Activated CD8-positive, alpha-beta memory T cell treated with anti-CD3 and anti-CD28 coated beads, Interleukin-2, amount 50 U/mL, for 4 hours (primary cell): ENCODE data around the gene BAIAP2.
"Not testable (repeated sequence)": the region's sequence is repeated elsewhere in the genome, so short reads cannot be mapped to it uniquely, and the experiment has no call there.

ENCODE experiments used
- DNase-seq: peaks from one replicate; pipeline ENCODE4 v3.0.0-alpha.2; 2020

BAIAP2 gene

DNA sequence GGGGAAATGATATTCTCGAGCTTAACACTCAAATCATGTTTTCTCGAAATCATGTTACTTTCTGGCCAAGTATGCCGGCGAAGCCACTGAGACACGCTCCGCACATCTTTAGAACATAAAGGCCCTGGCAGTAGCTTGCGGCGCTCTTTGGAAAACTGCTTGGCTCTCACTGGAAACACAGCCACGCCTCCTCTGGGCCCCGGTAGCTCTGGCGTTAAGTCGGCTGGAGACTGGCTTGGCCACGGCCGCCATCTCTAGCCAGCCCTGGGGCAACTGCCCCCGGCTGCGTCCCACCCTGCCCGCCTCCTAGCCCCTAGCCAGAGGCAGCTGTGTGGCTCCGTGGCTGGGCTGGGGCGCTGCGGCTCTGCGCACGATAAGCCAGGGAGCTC, 9.2 kb upstream of the BAIAP2 start:
- no peak for DNase-seq

DNA sequence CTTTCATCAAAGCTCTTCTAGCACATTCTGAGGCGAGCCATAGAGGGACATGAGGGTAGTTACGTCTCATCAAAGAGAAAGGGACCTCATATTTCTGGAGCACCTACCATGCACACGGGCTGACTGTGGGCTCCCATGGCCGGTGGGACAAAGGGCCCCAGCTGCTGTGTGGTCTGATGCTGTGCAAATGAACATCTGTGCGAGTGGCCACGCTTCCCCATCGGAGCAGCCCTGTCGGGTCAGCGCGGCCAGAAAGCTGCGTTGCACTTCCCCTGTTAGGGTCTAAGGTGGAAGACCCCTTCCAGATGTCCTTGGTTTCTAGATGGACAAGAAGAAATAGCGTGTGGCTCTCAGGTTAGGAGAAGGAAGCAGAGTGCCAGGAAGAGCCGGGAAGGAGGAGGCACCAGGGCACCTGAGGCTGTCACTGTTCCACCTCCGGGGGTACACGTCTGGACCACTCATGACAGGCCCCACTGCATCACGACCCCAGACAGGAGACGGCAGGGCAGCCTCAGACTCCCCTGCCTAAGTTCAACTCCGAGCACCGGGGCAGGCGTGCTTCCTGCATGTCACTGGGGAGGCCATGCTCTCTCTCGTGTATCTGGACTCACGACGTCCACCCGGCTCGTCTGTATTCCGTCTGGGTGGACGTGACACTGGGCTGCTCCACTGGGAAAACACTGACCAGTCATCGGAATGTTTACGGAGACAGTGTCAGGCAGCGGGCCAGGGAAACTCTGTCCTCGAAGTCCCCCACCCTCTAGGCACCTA, 8.5 kb upstream of the BAIAP2 start:
- DNase-seq, result no peak

DNA sequence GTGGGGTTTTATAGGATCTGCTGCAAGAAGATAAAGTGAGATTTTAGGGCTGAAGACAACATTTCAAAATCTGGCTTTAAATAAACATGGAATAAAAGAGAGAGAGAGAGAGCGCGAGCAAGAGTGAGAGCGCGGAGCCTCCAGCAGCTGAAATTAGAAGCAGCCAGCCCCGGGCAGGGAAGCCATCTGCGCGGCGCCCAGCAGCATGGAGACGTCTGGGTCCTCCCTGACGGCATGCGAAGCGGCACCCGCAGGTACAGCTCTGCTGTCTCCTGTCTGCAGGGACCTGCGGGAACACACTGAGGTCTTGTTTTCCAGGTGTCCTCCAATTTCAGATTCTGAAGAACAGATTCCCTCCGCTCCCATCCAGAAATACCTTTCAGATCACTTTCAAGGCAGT, 7.9 kb upstream of the BAIAP2 start:
- no peak for DNase-seq

DNA sequence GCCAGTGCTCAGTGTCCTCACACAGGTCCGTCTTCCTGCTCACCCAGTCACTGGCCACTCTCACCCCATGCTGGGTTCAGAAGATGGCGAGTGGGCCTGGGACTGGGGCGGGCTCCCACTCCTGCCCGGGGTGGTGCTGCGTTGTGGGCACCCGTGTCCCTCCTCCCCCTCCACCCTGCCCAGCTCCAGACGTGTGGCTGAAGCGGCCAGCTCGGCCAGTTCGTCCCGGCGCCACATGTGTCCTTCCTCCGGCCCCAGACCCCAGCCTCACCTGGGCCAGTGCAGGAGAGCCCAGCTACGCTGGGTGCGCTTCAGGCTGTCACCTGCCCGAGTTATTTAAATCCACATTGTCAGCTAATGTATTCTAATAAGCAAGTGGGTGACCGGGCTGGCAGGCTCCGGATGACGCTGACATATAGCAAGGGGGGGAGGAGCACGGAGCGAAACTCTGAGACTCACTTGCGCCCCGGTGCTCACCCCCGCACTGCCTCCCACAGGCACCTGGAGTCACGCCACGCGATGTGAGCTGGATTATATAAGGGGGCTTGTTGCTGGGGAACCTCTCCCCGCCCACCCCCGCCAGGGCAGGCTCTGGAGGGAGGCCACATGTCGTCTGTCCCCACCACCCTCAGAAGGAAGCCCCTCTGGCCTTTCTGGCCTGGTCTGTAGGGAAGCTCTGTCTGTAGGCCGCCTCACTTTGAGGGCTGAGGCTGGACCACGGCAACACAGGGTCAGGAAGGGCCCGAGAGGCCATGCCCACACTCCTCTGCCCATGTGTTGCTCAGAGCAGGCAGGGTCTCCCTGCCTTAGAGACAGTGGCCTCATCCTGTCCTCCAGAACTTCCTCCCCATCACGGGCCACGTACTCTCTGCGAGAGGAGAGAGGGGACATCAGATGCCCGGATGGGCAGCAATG, 7.1 kb upstream of the BAIAP2 start:
- peak; percentile 56 for DNase-seq

DNA sequence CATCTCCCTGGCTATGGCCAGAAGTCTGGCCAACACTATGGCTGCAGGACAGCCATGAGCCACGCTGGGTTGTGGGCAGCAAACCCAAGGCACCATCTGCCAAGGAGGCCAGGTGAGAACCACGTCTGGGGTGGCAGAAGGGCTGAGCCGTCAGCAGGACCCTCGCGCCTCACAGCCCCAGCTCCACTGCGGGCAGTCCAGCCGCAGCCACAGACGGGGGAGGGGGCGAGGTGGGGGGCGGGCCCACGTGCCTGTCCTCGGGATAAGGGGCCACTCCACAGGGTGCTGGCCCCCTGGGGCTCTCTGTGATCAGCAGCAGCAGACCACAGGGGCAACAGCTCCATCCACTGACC, 6.5 kb upstream of the BAIAP2 start:
- no peak for DNase-seq

DNA sequence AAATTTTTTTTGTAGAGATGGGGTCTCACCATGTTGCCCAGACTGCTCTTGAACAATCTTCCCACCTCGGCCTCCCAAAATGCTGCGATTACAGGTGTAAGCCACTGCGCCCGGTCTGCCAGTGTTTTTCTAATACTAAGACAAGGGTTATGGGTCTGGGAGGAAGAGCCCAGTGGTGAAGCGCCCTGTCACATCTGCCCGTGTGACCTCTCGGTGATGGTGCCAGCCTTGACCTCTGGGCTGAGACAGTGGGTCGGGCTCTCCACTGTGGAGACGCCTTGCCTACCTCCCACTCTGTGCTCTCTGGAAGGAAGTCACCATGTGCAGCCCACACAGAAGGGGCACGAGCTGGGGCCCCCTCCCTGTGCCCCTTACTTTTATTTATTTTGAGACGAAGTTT, 5.1 kb upstream of the BAIAP2 start:
- DNase-seq, result no peak

DNA sequence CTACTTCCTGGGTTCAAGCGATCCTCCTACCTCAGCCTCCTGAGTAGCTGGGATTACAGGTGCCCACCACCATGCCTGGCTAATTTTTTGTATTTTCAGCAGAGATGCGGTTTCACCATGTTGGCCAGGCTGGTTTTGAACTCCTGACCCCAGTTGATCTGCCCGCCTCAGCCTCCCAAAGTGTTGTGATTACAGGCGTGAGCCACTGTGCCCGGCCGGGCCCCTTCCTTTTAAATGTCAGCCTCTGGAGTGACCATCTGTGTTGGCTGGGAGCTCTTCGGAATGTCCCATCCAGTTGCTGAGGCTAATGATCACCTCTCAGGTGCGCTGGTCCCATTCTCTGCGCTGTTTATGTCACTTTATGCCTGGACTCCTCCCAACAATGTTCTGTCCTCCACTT, 4.6 kb upstream of the BAIAP2 start:
- DNase-seq, result not testable (repeated sequence)

DNA sequence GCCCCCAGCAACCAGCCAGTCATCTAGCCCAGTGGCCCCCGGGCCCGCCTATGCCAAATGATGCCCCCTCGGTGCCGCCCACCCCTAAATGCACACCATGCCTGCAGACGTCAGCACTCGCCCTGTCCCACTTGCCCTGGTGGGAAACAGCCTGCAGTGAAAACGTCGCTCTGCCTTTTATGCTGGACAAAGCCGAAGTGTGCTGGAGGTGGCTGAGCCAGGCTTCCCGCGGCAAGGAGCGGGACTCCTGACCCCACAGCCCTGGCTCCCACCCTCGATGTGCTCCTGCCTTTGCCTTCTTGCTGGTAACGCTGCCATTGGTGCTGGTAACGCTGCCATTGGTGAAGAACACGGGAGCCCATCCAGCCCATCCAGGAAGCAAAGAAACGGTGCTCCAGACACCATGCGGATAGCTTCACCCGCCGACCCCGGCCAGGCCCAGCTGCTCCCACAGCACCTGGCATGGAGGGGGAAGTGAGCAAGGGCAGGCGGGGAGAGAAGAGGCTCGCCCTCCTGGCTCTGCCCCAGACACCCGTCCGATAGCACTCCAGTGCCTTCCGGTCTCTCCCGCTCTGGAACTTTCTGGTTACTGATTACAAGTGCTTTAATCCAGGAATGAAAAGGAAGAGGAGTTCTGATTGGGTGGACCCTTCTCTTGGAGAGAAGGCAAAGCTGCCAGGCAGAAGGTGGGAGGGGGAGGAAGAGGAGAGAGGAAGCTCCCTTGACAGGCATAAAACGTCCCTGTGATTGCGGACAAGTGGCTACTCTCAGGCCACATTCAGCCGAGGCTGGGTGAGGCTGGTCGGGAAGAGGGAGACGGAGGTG, 4.0 kb upstream of the BAIAP2 start:
- DNase-seq, result no peak

DNA sequence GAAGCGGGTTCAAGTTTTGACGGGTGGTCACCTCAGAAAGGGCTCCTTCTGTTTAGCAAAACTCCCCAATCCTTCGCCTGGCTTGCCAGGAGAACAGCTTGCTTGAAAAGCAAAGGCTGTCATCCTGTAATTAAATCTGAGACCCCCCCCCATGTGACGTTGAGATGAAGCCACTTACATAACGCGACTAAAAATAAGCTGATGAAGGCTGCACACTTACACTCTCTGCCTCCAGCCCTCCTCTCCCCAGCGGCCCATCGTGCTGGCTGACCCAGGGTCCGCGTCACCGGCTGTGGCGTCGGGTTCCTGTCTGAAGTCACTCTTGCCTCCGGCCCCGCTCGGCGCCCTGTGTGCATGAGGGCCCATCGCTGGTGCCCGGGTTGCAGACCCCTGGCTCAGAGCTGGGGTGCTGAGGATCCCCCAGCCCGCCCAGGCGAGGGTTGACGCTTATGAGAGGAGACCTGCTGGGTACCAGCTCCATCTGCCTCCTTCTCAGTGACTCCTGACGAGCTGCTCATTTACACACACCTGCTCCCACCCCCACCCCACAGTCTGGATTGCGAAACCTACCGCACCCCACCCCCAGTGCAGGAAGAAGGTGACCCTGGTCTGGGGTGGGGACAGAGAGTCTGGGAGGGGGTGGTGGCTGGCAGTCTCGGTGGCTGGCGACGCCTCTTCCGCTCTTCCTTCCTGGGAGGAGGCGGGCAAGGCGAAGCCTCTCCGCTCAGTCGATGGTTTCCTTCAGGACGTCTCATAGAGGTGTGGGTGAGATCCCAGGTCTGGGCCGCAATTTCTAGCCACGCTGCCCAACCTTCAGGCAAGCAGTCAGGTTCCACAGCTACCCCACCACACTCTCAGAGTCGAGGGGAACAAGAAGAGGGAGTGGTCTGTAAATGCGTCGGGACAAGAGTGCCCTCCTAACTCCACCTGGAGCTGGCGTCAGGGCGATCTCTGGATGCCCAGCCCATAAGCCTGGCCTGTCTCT, 3.1 kb upstream of the BAIAP2 start:
- DNase-seq, result no peak

DNA sequence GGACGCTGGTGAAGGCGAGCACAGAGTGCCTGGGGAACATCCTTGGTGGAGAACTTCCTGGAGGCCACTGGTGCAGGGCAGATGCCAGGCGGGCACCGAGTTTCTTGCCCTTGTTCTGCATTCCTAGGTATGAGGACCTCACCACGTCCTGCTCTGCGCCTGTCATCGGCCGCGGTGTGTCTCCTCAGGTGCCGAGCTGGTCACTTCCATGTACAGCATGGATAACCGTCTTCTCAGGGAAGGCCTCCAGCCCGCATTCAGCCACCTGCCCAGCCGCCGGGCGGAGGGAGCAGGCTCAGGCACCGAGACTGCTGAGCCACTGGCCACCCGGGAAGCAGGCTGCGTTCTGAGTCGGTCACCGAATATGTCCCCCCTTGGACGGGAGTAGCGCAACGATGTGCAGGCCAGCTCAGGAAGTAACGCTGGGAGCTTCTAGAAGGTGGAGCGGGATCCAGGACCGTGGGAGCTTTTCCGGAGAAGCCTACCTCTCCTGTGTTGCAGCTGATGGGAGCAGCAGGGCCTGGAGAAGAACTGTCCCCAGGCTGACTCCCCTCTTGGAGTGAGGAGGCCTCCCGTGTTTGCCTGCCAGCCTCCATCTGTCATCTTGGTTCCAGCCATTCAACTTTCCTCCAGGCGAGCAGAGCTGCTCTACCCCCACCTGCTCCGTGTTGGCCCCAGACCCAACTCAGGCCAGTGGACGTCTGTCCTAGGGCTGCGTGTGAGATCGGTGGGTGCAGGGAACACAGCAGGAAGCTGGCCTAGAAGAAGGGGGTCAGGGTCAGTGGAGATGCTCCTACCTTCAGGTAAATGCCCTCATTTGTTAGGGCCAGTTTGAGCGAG, 2.1 kb upstream of the BAIAP2 start:
- no peak for DNase-seq

DNA sequence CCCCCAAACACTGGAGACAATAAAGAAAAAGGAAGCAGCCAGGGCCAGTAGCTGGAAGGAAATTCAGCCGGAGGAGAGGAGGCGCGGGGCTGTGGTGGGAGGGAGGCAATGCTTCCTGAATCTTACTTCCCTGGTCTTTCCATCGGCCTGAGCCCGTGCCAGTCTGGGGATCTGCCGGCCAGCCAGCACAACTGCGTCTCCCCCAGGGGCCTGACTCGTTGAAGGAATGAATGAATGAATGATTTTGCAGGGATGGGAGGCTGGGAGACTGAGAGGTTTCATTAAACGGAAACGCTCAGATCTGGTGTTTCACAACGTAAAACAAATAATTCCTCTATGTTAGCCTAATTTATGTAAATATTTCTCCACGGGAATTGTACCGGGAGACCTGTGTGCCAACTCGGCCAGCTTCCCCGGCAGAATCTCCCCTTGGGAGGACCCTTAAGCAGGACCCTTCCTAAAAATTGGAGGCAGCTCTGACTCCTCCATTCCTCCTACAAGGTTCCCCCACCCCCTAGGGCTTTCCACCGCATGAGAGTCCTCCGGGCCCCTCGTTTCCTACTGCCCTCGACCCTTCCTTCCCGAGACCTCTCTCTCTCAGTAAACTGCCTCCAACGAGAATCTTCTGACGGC, 1.3 kb upstream of the BAIAP2 start:
- DNase-seq, result no peak

DNA sequence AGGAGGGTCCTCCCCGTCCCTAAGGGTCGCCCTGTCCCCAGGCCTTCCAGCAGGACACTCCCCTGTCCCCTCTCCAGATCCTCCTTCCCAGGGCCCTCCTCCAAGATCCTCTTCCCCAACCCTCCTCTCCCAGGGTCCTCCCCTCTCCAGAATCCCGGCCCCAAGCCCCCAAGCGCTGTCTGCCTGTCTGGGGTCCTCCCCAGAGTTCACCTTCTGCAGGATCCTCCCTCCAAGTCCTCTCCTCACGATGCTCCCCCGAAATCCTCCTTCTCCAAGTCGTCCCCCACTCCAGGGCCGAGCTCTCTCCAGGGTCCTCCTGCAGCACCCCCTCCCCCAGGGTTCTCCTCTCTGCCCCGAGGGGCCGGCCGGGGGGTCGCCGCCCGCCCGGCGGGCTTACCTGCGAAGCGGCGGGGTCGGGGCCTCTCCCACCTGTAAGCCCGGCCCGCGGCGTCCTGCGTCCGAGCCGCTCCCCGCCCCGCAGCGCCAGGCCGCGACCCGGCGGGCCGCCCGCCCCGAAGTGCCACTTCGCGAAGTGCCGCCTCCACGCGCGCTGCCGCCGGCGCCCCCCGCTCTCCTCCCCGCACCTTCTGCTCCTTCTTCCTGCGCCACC, 678 bp upstream of the BAIAP2 start:
- DNase-seq, result no peak

DNA sequence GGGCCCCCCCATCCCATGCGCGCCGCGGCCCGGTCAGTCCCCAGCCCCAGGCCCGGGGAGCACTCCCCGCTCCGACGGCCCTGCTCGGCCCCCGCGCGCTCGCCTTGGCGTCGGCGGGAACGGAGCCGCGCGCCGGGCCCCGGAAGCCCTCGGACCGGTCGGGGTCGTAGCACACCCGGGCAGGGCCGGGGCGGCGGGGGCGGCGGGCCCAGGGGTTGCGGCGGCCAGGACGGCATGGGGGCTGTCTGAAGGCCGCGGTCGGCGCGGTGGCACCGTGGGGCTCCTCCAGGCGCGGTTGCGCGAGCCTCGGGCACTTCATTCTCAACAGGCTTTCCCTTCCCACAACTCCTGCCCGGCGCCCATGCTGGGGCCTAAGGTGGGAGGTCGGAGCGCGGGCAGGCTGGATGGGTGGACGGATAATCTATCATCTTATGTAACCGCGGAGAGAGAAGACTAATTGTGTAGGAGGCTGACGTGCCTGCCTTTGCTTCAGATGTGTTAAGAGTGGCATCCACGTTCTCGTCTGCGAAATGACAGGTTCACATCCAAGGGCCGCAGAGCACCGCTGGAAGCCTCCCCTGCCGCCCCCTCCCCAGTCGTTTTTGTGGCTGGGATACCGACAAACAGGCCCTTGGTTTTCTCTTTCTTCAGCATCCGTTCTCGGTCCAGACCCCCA, 708 bp downstream of the BAIAP2 start:
- no peak for DNase-seq

DNA sequence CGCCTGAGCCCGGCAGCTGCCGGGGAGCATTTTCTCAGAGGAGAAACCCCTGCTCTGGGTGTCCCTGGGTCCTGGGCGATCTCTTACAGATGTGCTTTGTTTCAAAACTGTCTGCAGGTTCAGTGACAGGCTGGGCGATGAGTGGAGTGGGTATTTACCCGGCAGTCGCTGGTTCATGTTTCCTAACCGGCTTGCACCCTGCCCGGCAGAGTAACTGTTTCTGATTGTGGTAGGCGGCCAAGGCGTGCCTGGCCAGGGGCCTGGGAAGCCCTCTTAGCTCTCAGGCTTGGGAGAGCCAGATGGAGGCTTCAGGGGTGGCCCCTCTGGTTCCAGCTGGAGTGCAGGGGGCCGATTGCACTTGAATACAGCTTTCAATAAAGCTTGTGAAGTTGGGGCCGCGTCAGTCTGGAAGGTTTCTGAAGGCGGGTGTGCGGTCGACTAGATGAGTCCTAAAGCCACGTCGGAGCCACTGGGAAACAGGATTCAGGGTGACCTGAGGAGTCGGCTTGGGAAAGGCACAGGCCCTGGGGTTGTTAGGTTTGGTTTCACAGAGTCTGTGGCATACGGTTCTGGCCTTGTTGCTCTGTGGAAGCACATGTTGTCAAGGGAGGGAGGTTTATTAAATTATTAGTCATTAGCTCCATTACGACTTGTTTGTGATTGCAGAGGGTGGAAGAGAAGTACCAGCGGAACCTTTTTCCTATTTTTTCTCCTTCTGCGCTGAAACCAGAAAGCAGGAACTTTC, 1.4 kb downstream of the BAIAP2 start:
- no peak for DNase-seq

DNA sequence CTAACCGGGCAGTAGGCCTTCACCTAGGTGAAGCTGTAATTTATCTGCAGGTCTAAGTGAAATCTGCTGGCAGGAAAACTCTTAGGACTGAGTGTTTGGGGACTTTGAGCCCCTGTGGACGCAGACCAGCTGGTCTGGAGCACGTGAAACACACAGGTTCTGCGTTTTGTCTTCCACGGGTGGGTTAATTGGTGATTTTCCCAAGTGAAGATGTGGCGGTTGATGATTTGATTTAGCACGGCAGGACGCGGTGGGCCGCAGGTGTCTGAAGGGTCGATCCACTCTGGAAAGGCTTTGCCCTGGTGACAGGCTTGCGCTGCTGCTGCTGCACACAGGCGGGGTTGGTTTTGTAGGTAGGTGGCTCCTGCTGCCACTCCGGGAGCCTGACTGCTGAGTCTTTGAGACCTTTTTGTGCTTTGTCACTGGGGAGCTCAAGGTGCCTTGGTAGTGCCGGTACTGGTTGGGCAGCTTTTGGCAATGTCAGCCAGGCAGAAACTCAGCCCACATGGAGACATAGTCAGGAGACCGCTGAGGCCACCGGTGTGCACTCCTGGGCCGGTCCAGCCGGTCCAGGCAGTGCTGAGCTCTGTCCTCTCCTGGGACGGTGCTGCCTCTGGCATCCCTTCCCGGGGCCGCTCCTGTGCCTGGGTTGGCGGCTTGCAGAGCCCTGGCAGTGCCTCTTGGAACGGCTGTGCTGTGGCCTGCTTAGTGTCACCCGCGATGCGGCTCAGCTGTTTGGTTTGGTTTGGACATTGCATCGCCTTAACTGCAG, 2.3 kb downstream of the BAIAP2 start:
- no peak for DNase-seq

DNA sequence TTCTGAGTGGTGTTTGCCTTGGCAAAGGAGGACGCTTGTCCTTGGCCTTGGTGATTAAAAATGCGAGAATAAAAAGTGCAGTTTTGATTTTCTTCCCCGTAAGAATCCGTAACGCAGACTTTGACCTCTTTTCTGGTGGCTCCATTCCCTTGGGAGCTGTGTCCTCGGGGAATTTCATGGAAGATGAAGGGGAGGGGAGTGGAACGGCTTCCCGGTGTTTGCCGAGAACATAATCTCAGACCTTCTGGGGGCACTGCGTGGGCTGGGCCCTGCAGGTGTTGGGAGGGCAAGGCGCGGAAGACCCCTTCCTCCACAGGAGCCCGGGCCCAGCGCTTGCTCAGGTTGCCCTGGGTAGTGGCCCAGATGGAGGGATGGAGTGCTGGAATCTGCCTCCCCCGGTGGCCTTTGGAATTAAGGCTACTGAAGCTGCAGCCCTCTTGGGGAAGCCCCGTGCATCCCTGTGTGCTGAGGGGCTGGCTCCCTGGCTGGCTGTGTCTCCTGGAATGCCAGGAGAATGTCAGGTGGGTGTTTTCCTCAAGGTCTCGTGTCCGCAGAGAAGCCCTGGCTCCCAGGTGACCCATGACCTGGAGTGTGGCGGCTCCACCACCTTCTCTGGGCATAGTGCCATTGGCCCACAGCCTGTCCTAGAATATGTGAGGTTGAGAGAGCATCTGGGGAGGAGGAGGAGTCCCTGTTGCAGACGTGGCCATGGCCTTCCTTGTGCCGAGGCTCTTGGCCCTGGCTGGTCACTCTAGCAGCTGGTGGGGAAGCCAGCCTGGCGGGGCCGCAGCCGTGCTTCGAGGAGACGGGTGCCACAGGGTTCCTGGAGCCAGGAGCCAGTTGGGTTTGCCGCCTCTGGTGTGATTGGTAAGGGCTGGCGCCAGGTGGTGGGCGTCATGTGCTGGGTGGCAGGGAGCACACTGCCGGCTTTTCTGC, 3.1 kb downstream of the BAIAP2 start:
- DNase-seq, result no peak

DNA sequence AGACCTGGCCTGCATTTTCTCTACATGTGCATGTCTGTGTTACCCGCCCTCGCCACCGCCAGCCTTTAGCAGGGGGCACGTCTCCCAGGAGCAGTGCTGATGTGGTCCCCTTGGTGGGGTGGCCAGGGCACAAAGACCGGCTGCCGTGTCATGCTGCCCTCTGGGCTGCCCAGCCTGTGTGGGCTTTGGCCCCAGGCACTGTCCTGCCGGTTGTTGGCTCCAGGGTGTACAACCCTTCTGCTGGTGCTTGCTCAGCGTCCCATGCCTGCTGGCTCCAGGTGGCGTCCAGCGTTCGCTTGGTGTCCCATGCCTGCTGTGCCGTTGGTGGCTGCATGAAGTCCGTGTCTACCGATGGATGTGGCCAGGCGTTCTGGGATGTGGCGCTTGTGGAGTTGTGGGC, 4.1 kb downstream of the BAIAP2 start:
- DNase-seq, result no peak
